Hepatocyte (in vitro differentiated cells): ENCODE measurements around the gene DUSP28. TPM values are rescaled to one million over a fixed set of nuclear protein-coding genes. Genes with fewer than 3 reads are reported as not detected.

Source experiments
- DNase-seq: peaks from one replicate; pipeline ENCODE4 v3.0.0-alpha.2; 2016; ENCODE audit warnings: low spot score
- H2AFZ ChIP-seq: fragments of 200-600 bp; sonication (generic); 2 replicates; pipeline ENCODE4 v1.6.0; 2016; ENCODE audit warnings: antibody characterized with exemption, mild to moderate bottlenecking
- H3K27ac ChIP-seq: fragments of 200-600 bp; sonication (generic); 2 replicates; pipeline ENCODE4 v1.5.1; 2016; ENCODE audit warnings: mild to moderate bottlenecking
- H3K27me3 ChIP-seq: fragments of 200-600 bp; sonication (generic); 2 replicates; pipeline ENCODE4 v1.6.1; 2016
- H3K36me3 ChIP-seq: fragments of 200-600 bp; sonication (generic); replicated peaks from 2 replicates; pipeline ENCODE4 v1.5.1; 2016; ENCODE audit warnings: low read depth; ENCODE audit not compliant: insufficient read depth
- H3K4me1 ChIP-seq: fragments of 200-600 bp; sonication (generic); 2 replicates; pipeline ENCODE4 v1.5.1; 2016; ENCODE audit warnings: mild to moderate bottlenecking, moderate library complexity; ENCODE audit not compliant: insufficient read depth
- H3K4me2 ChIP-seq: fragments of 200-600 bp; sonication (generic); 2 replicates; pipeline ENCODE4 v1.6.0; 2016
- H3K4me3 ChIP-seq: fragments of 200-600 bp; sonication (generic); 2 replicates; pipeline ENCODE4 v1.5.1; 2016; ENCODE audit warnings: mild to moderate bottlenecking
- H3K79me2 ChIP-seq: fragments of 200-600 bp; sonication (generic); 2 replicates; pipeline ENCODE4 v1.6.0; 2017; ENCODE audit warnings: mild to moderate bottlenecking
- H3K9me2 ChIP-seq: fragments of 200-600 bp; sonication (generic); replicated peaks from 2 replicates; pipeline ENCODE4 v1.6.0; 2017; ENCODE audit warnings: mild to moderate bottlenecking; ENCODE audit not compliant: insufficient read depth
- H3K9me3 ChIP-seq: fragments of 200-600 bp; sonication (generic); 2 replicates; pipeline ENCODE4 v1.5.1; 2016; ENCODE audit warnings: low read depth, mild to moderate bottlenecking
- H4K20me1 ChIP-seq: fragments of 200-600 bp; sonication (generic); 2 replicates; pipeline ENCODE4 v1.6.0; 2016; ENCODE audit warnings: mild to moderate bottlenecking; ENCODE audit not compliant: insufficient read depth, poor library complexity, severe bottlenecking
- EZH2 ChIP-seq: fragments of 200-600 bp; sonication (generic); IDR thresholded peaks from 2 replicates; pipeline ENCODE4 v1.6.1; 2016; ENCODE audit warnings: antibody characterized with exemption, mild to moderate bottlenecking, borderline replicate concordance
- EZH2phosphoT487 ChIP-seq: fragments of 200-600 bp; sonication (generic); IDR thresholded peaks from one replicate; pipeline ENCODE4 v1.6.1; 2018; ENCODE audit warnings: antibody characterized with exemption, mild to moderate bottlenecking, low read depth, moderate library complexity; ENCODE audit not compliant: unreplicated experiment, severe bottlenecking
- WGBS: methylation state at CpG from one replicate; pipeline ENCODE4 v1.1.6; 2016; ENCODE audit warnings: low lambda C conversion rate; ENCODE audit errors: missing lambda C conversion rate; 5-methylcytosine and 5-hydroxymethylcytosine counted together
- polyA plus RNA-seq: library from polyadenylated mRNA; unstranded; fragments of >200 nt; fragmentation: Nextera tagmentation; extraction: Ambion mirVana; gene quantifications from 2 replicates; pipeline ENCODE4 v1.2.1, GENCODE V29; 2016
- total RNA-seq: library from RNA; depleted of rRNA; stranded (reverse); fragments of >200 nt; gene quantifications from 2 replicates; pipeline ENCODE4 v1.2.3, GENCODE V29; 2014
- TF ChIP-seq, protein P1 (sequence below): fragments of 200-600 bp; sonication (generic); IDR thresholded peaks from 2 replicates; pipeline ENCODE4 v1.5.1; 2016; ENCODE audit warnings: antibody characterized with exemption, mild to moderate bottlenecking; ENCODE audit not compliant: poor library complexity

DUSP28 gene
- total and polyA plus RNA-seq, 2 experiments from 2014 or later: 4.6 to 6.8 TPM

DNA sequence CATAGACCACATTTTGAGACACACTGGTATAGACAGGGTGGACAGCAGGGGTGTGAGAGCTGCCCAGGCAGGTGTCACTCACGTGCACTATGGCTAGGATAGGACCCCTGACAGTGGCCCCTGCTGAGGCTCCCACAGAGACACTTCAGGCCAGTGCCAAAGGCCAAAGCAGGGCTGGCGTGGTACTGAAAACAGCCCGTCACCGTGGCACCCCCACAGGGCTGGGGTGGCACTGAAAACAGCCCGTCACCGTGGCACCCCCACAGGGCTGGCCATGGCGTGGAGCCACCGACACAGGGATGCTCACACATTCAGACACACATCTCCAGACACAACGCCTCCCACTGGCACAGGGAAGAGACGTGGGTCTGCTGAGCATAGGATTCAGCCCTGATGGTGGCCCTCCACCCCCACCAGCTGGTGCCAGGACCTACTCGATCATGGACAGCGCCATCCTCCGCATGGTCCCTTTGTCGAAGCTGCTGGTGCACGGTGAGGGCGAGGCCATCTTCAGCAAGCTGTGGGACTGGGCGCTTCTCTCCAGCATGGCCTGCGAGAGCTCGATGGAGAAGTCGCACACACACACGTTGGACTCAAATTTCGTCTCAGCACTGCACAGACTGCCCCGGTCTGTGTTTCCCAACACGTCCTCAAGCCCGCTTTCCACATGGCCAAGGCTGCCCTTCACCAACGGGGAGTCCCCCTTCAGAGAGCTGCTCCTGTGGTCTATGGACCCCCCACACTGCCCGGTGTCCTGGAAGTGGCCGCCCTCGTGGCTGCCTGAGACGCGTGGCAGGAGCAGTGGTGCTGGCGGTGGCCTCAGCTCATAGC lies 36.5 kb upstream of the DUSP28 start:
- Histone ChIP-seq H3K79me2 (no peaks in the 10 kb centered on the region), H3K9me2 (no peaks in the 10 kb centered on the region), H3K9me3 (peaks cover 5% of the 10 kb centered on the region), H3K36me3 (no peaks in the 10 kb centered on the region), H3K4me2 (no peak overlapping the region), H3K4me1 (no peaks in the 10 kb centered on the region), H2AFZ (no peak overlapping the region), H3K27me3 (no peaks in the 10 kb centered on the region), H3K4me3 (no peak overlapping the region), H3K27ac (no peak overlapping the region), H4K20me1 (no peaks in the 10 kb centered on the region)
- DNase-seq: no peak
- TF ChIP-seq EZH2: no peak
- TF ChIP-seq, protein P1, sequence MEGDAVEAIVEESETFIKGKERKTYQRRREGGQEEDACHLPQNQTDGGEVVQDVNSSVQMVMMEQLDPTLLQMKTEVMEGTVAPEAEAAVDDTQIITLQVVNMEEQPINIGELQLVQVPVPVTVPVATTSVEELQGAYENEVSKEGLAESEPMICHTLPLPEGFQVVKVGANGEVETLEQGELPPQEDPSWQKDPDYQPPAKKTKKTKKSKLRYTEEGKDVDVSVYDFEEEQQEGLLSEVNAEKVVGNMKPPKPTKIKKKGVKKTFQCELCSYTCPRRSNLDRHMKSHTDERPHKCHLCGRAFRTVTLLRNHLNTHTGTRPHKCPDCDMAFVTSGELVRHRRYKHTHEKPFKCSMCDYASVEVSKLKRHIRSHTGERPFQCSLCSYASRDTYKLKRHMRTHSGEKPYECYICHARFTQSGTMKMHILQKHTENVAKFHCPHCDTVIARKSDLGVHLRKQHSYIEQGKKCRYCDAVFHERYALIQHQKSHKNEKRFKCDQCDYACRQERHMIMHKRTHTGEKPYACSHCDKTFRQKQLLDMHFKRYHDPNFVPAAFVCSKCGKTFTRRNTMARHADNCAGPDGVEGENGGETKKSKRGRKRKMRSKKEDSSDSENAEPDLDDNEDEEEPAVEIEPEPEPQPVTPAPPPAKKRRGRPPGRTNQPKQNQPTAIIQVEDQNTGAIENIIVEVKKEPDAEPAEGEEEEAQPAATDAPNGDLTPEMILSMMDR: no peak
- no peak for TF ChIP-seq EZH2phosphoT487
- WGBS: 98% methylated on average over 32 of the region's 32 CpGs

- no peak overlapping the region for H3K27ac ChIP-seq
- no peaks in the 10 kb centered on the region for H3K4me1 ChIP-seq
- H3K27me3 ChIP-seq: no peaks in the 10 kb centered on the region
- no peaks in the 10 kb centered on the region for H4K20me1 ChIP-seq
- H3K79me2 ChIP-seq: no peaks in the 10 kb centered on the region
- H2AFZ ChIP-seq: no peak overlapping the region
- H3K4me2 ChIP-seq: no peak overlapping the region
- DNase-seq: no peak
- H3K9me2 ChIP-seq: no peaks in the 10 kb centered on the region
- TF ChIP-seq EZH2 (no peak), EZH2phosphoT487 (no peak)
- TF ChIP-seq, protein P1: no peak
- 85% methylated on average over 8 of the region's 8 CpGs for WGBS
- H3K4me3 ChIP-seq: no peak overlapping the region
- no peaks in the 10 kb centered on the region for H3K36me3 ChIP-seq
- peaks cover 5% of the 10 kb centered on the region for H3K9me3 ChIP-seq
Observed at GRCh38 chr2:240524963-240525718, 35.0 kb upstream of the DUSP28 start.

DNA sequence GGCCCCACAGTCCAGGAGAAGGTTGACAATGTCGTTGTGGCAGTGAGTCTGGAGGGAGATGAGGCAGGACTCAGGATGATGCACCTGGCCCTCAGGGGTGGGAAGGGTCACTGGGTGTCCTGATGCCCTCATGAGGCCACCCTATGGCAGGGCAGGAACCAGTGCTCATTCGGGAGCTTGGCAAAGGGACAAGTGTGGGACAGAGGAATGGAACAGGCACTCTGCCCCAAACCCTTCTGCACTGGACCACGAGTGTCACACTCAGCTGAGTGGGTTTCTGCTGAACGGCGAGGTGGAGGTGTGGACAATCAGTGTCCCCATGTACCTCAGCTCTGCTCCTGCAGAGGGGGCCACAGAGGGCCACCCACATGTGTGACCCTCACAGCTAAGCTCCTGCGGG lies 34.4 kb upstream of the DUSP28 start:
- TF ChIP-seq, protein P1: no peak
- TF ChIP-seq EZH2phosphoT487 (no peak), EZH2 (no peak)
- Histone ChIP-seq H3K4me3 (no peak overlapping the region), H3K79me2 (no peaks in the 10 kb centered on the region), H3K27me3 (no peaks in the 10 kb centered on the region), H3K9me3 (peaks cover 5% of the 10 kb centered on the region), H3K4me1 (no peaks in the 10 kb centered on the region), H3K4me2 (no peak overlapping the region), H4K20me1 (no peaks in the 10 kb centered on the region), H3K36me3 (no peaks in the 10 kb centered on the region), H3K9me2 (no peaks in the 10 kb centered on the region), H3K27ac (no peak overlapping the region), H2AFZ (no peak overlapping the region)
- no peak for DNase-seq
- 98% methylated on average over 6 of the region's 6 CpGs for WGBS
